Amygdala (tissue), 56 donors: ENCODE results near the gene TM4SF18.
"Not testable (repeated sequence)": the region's sequence is repeated elsewhere in the genome, so short reads cannot be mapped to it uniquely, and the experiment has no call there.

Experiments used
- DNase-seq, 56 donors: peaks; one replicate each; lab custom pipeline; 2025; lab: John Stamatoyannopoulos, UW

TM4SF18 gene

DNA sequence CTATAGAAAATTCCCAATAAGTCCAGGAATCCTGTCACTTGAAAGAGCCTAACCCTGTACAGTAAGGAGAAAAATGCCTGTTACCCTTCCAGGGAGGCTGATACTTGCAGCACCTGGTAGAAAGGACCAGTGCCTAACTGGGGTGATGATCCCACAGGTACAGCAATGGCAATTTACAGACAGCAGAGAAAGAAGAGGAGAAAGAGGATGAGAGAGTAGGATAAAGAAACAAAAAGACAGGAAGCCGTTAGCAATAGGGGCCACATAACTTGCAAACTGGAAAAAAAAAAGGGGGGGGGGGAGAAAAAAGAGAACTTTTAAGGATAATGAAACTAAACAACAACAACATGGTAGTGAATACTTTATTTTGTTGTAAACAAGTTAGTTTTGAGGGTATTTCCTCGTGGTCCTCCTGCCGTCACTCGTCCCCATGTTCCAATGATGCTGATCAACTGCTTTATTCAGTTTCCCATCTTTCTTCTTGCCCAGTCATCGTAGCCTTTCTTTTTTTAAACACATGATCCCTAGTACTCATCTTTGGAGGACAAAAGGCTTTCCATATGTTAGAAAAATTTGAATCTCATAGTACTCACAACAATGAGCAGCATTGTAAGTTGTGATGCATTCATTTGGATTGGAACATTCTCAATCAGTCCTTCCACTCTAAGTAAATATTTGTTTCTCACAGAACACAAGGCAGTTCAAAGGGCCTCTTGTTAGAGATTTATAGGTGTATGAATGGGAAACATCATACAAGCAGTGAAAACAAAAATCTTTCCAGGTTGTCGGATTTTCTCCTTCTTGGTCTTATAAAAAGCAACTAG, 35.5 kb upstream of the TM4SF18 start:
- no peak for DNase-seq

DNA sequence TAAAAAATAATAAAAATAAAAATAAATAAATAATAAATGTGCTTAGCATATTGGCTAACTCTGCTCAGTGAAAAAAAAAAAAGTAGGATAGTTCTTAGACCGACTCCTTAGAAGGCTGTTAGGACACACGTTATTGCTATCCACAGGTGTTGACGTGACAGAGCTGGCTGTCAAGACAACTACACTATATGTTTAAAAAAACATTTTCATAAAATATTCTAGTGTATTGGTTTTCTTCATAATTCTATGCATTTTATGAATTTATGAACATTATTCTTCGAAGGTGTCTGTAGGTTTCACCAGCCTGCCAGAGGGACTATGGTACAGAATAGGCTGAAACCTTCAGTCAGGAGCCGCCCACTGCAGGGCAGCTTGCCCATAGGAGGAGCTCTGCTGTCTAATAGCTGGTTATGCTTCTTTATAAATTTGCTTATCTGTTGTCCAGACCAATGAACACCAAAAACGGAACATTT, 34.8 kb upstream of the TM4SF18 start:
- no peak for DNase-seq

DNA sequence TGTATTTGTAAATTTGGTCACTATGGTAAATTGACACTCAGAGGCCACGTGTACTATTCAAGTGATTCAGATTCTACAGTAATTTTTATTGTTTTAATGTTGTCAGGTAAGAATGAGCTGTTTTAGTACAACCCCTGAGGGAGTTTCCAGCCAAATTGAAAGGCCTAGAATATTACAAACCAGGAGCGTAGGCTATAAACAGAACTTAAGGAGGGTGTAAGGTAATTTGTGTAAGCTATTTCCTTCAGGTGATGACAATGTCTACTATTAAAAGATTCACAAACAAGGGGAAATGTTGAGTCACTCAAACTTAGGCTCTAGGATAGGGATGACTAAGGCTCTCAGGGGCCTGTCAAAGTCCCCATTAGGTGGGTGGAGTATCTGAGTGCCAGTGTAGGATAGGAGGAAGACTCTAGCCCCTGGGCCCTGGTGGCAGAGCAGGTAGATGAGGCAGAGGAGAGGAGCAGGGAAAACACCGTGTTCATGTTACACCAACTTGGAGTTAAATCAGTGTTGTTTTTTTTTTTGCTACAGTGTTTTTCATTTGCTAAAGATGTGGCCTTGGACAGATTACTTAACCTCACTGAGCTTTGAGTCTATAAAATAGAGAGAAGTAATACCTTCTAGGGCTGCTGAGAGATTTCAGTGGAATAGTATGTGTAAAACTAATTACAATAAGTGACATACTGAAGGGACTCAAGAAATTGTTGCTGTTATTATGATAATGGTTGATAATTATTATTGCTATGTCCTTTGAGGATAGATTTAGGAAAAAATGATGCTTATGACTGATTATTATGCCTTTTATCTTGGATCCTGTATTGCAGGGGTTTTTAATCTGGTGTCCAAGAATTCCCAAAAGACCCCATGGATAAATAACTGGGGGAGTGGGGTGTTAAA, 33.8 kb upstream of the TM4SF18 start:
- DNase-seq = no peak

DNA sequence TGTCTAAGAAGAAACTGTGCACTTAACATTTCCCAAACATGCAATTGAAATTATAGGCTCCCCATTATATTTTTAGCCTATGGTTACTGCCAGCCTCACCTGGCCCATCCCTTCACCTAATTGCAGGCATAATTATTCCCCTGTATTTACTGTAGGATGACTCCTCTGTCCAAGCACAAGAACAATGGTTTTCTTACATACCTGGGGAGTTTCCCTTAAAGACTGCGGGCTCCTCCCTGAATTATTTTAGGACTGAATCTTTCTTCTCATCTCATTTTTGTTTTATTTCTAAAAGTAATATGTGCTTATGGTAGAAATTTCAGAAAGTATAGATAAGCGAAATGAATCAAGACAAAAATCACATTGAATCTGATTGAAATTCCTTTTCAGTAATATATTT, 32.6 kb upstream of the TM4SF18 start:
- no peak for DNase-seq

DNA sequence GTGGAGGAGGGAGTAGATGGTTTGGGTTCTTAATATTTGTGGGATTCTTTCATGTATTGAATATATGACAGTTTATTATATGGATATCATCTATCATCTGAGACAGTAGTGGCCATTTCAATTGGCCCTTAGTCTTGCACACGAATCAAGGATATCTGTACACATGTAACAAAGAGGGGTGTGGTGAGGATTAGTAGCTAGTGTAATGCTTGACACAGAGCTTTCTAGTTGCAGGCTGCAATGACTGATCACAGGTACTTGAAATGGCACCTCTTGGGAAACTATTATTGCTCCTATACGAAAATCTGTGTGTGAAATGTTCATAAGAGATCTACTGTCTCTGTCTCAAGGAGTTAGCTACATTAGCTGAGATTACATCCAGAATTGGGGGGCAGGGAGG, 31.2 kb upstream of the TM4SF18 start:
- no peak for DNase-seq

DNA sequence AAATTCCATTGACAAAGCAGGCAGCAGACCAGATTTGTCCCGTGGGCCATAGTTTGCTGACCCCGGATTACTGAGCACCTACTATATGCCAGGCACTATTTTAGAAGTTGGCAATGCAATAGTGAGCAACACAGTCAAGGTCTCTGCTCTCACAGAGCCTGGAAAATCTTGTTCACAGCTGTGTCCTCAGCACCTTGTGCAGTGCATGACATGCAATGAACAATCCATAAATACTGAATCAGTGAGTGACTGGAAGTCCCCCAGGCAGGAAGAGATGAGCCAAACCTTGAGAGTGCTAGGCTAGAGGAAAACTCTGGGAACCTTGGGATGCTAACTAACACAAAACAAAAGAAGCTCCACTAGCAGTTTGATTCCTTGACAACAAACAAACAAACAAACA, 29.6 kb upstream of the TM4SF18 start:
- no peak for DNase-seq

DNA sequence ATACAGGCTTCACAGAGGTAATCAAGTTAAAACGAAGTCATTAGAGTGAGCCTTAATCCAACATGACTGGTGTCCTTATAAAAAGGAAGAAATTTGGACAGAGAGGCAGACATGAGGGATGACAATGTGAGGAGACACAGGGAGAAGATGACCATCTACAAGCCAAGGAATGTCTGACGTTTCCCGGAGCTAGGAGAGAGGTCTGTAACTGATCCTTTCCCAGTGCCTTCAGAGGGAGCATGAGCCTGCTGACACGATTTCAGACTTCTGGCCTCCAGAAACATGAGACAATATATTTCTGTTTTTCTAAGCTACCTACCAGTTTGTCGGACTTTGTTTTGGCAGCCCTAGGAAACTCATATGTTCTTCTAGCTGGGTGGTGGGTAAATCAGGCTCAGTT, 28.9 kb upstream of the TM4SF18 start:
- DNase-seq = no peak

DNA sequence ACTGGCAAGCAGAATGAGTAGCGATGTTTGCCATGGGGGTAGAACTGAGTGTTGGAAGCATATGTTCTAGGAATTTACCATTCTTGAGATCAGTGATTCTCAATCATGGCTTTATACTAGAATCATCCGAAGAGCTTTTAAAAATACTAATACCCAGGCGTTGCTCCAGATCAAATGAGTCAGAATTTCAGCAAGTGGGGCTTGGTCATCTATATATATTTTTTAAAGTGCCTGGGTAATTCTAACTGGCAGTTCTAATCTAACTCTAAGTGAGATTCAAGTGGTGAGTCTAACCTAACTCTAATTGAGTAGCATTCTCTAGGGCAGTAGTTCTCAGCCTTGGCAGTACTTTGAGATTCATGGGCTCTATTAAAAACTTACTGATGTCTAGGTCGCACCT, 23.2 kb upstream of the TM4SF18 start:
- no peak for DNase-seq

DNA sequence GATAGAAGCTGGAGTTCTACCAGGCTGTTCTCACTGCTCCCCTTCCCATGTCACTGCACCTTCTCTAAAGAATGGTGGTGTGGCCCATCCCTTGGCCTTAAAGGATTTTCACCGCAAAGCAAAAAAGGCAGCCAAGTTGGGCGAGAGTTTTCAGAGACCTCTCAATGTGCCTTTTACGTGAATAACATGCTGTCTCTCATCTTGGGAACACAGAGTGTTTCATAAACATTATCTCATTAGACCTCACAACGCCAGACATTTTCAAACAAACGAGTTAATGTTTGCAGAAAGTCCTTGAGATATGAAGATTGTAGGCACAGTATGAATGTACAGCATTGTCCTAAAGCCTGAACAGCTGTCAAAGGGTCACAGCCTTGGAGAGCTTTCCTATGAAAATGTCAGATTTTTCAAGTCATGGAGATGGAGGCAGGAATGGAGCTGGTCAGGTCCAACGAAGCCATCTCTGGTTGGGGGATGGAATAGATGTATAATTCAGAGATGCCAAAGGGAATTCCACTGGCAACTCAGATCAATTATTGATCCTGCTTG, 22.7 kb upstream of the TM4SF18 start:
- DNase-seq = no peak

DNA sequence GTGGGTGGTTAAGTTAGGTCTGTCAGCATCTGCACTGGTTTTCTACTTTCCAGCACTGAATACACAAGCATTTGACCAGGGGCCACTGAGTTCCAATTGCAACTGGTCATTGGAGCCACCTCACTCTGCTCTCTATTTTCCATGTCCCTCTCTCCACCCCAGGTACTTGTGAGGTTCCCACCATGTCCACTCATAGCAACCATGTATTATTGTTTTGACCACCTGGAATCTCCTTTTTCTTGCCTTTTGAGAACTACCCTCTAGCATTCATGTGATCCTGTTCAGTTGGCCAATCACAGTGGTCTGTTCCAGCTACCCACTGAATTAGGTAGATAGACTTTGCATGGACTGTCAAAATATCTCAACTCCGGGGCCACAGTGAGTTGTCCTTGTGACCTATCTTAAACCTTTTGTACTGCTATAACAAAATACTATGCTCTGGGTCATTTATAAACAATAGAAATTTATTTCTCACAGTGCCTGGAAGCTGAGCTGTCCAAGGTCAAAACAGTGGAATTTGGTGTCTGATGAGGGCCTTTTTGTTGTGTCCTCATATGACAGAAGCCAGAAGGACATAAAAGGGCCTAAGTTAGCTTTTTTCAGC, 20.2 kb upstream of the TM4SF18 start:
- DNase-seq = no peak

DNA sequence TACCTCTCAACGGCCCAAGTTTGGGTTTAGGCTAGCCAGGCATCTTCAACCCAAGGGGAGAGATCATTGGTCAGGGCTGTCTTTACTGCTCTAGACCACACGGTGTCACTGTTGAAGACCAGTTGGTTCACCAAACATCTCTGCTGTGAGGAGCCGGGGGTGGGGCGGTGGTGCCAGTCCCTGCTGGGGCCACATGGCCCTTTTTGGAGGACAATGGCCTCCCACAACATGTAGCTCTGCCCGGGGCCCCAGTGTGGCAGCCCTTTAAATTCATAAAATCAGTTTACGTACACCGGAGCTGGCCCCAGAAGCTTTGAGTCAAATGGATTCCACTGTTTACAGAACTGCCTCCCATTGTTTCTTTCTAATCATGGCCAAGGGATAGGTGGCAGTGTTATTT, 19.1 kb upstream of the TM4SF18 start:
- DNase-seq = peak in 27 of 56 donors; percentile 2 to 43 (median 12)

DNA sequence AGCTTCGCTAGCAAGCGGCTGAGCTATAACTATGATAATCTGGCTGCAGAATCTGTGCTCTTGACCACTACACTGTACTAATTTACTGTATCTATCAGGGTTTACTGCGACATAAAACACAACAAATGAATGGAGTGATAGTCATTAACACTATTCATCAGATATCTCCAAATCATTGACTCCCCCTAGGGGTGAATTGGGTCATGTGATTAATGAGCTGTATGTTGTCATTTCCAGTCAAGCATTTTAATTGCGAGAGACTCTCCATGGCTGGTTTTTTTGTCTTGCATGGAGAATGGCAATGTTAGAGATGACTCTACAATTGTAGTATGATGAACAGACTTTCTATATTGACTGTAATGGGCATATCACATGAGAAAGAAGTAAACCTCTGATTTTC, 10.5 kb upstream of the TM4SF18 start:
- DNase-seq = no peak

DNA sequence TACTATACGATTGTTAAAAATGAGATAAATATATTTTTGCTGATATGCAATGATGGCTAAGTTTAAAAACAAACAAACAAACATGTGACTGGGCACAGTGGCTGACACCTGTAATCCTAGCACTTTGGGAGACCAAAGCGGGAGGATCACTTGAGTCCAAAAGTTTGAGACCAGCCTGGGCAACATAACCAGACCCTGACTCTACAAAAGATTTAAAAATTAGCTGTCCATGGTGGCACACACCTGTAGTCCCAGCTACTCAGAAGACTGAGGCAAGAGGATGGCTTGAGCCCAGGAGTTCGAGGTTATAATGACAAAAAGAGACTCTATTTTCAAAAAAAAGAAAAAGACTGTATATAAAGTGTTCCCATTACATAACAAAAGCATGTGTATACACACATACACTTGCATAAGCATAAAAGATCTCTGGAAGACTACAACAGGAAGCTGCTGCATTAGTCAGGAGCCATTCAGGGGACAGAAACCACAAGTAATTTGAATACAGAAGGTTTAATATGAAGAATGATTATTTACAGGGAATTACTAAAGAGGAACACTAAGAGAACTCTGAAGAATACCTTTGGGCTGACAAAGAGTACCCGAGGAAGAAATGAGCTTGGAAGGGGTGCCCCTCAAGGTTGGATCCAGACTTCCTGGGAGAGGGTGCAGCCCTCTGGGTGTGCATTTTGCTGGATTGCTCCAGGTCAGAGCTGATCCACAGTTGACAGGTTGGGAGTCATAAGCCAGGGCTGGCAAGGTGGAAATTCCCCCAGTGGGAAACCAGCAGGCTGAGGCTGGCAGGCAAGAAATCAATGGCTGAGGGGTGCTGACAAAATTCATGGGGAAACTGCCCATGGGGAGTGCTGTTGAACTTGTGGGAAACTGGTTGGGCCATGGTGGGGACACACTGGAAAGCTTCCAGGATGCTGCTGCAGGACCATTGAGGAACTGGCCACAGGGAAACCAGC, 9.3 kb upstream of the TM4SF18 start:
- DNase-seq = no peak

DNA sequence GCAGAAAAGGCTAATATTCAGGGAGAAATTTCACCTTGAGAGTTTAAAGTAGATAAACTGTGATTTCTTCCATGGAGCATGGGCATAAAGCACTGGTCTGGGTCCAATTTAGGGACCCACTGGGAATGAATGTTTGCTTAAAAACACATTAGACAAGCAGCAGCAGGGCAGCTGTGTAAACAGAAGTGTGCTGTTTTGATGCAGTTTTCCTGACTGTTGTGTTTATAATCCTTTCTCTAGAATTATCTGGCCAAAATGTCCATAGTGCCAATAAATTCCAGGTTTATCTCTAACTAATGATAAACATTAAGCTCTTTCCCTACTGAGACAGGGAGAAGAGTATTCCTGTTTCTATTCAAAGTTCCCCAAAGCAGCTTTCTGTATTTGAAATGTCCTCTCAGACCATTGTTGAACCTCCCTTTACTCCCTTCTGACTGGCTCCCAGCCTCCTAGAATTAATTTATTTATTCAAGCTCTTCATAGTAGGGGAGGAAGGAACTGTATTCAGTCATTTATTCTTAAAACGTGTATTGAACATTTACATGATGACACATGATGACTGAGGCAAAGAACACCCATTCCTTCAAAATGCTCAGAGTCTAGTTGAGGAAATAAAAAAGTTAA, 7.0 kb upstream of the TM4SF18 start:
- no peak for DNase-seq

DNA sequence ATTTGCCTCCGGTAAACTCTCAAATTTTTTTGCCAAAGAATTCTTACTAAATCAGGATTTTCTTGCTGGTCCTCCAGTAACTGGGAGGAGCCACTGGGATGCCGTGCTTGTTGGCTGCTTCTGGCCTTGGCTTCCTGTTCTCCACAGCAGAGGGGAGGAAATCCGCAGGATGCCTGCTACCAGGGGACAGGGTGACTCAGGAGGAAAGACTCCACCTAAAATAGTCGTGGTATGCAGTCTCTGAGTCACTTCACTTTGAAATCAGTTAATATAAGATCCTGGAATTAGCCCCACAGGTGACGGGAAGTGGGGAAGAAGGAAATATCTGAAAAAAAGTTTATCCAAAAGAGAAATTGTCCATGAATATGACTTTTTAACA, 6.5 kb upstream of the TM4SF18 start:
- no peak for DNase-seq

DNA sequence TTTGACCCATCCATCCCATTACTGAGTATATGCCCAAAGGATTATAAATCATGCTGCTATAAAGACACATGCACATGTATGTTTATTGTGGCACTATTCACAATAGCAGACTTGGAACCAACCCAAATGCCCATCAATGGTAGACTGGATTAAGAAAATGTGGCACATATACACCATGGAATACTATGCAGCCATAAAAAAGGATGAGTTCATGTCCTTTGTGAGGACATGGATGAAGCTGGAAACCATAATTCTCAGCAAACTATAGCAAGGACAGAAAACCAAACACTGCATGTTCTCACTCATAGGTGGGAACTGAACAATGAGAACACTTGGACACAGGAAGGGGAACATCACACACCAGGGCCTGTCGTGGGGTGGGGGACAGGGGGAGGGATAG, 4.0 kb upstream of the TM4SF18 start:
- not testable (repeated sequence) for DNase-seq

DNA sequence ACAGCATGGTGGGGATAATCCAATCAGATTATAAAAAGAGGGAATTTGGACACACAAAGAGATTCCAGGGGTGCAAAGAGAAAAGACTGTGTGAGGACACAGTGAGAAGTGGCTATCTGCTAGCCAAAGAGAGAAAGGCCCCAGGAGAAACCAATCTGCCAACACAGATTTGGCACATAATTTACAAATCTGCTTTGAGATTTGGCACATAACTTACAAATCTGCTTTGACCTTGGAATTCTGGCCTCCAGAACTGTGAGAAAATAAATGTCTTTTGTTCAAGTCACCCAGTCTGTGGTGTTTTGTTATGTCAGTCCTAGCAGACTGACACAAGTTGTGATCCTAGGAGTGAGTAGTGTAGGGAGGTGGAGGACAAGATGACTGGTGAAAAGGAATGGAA, 3.5 kb upstream of the TM4SF18 start:
- no peak for DNase-seq

DNA sequence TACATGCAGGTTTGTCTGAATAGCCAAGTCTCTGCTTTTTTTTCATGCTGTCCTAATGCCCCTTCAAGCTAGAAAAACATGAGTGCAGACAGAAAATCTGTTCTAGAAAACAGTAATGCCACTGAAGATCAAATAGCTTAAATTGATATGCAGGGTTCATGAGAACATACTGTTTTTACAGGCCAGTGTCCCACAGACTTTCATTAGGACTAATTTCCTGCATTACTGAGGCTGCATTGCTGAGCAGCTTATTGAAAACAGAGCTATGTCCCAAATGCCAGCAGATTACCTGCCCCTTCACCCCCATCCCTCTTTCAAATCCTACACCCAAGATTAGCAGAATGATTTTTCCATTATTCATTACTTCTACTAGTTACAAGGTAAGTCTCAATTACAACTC, 665 bp downstream of the TM4SF18 start:
- no peak for DNase-seq

DNA sequence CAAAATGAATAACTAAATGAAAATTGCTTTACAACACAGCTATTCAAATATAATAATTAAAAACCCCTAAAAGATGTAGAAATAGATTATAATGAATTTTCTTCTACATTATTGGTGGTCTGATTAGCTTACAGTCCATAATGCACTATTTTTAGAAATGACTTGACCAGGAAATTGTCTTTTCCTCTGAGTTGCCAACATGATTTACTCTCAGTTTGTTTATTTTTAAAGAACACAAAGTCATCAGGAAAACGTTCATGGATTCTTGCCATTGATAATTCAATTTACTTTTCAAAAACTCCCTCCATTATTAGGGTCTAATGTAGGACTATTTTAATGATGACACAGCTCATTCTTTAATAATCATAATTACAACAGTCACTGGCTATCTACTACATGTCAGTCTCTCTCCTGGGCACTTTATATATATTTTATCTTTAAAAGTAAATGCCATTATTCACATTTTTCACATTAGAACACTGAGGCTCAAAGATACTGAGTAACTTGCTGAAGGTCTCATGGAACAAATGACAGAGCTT, 1.1 kb downstream of the TM4SF18 start:
- no peak for DNase-seq
